Peyer's patch (tissue), 4 donors: ENCODE data around the gene NTRK2. TPM values are rescaled to one million over a fixed set of nuclear protein-coding genes. Genes with fewer than 3 reads are reported as not detected.

Experiments used
- DNase-seq, 3 donors: peaks; one replicate each; pipeline ENCODE4 v3.0.0-alpha.2; 2017 to 2019
- H3K27ac ChIP-seq, 4 donors: fragments of 200-600 bp; sonication (generic); one replicate each; pipeline ENCODE4 v1.5.1; 2016 to 2019
- H3K27me3 ChIP-seq, 2 donors: fragments of 200-600 bp; sonication (generic); one replicate each; pipeline ENCODE4 v1.5.1; 2019
- H3K36me3 ChIP-seq, 3 donors: fragments of 200-600 bp; sonication (generic); one replicate each; pipeline ENCODE4 v1.5.1; 2016 to 2019
- H3K4me1 ChIP-seq, 4 donors: fragments of 200-600 bp; sonication (generic); one replicate each; pipeline ENCODE4 v1.5.1; 2016 to 2019
- H3K4me3 ChIP-seq, 4 donors: fragments of 200-600 bp; sonication (generic); 1 replicate in 3 of 4; 2 replicates in 1 of 4; pipeline ENCODE4 v1.5.1; 2016 to 2019; ENCODE audit warnings: mild to moderate bottlenecking in 1 of 4
- H3K9me3 ChIP-seq, 4 donors: fragments of 200-600 bp; sonication (generic); one replicate each; pipeline ENCODE4 v1.5.1; 2016 to 2019; ENCODE audit warnings: mild to moderate bottlenecking in 1 of 4
- POLR2A ChIP-seq, 2 donors: fragments of 450-650 bp; IDR thresholded peaks; one replicate each; pipeline ENCODE4 v1.5.1; 2017; ENCODE audit warnings: antibody characterized with exemption in 2 of 2, mild to moderate bottlenecking in 2 of 2, moderate library complexity in 2 of 2
- total RNA-seq, 4 donors: library from RNA; depleted of rRNA; stranded (reverse); fragments of >200 nt; gene quantifications; one replicate each; pipeline ENCODE4 v1.1.0, GENCODE V29; 2016
- TF ChIP-seq, protein P1 (sequence below), 6 experiments: fragments of 450-650 bp in 4 of 6; fragments of 200-600 bp in 2 of 6; sonication (generic) in 1 of 6; IDR thresholded peaks; one replicate each; pipeline ENCODE4 v1.5.1; 2017 to 2019; ENCODE audit warnings: antibody characterized with exemption in 6 of 6, mild to moderate bottlenecking in 3 of 6, moderate library complexity in 1 of 6

Gene NTRK2
- 1 to 10 TPM in 2 of 4 donors, under 1 TPM in 2; 0.35 to 1.7 (median 0.84) TPM for total RNA-seq

DNA sequence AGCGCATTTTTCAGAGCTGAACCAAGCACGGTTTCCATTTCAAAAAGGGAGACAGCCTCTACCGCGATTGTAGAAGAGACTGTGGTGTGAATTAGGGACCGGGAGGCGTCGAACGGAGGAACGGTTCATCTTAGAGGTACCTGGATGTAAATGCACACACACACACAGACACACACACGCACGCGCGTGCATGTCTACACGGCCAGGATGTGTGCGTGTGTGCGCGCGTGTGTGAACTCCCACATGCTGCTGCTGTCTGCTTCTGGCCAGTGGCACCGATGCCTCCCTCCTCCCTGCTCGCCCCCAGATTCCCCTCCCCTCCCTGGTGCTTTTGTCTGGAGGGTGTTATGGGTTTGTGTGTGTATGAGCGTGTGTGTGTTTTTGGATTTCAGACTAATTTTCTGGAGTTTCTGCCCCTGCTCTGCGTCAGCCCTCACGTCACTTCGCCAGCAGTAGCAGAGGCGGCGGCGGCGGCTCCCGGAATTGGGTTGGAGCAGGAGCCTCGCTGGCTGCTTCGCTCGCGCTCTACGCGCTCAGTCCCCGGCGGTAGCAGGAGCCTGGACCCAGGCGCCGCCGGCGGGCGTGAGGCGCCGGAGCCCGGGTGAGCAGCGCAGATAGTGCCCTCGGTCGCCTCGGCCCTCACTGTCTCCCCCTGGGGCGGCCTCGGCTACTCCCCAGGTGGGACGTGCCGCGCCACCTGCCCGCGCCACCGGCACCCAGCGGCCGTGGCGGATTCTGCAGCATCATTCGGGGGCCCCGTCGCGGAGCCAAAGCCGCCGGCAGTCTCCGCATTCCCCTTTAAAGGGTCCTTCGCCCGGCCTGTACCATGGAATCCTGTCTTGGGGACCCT, at the start of gene NTRK2:
Gene NTRK2, plus strand, starts transcription at position 442 of the 850 bp plus-strand sequence. CDS start 1,020 bp downstream, outside the sequence.
- no peak for TF ChIP-seq POLR2A (IDR thresholded peaks at IDR 0.05)
- TF ChIP-seq, protein P1, sequence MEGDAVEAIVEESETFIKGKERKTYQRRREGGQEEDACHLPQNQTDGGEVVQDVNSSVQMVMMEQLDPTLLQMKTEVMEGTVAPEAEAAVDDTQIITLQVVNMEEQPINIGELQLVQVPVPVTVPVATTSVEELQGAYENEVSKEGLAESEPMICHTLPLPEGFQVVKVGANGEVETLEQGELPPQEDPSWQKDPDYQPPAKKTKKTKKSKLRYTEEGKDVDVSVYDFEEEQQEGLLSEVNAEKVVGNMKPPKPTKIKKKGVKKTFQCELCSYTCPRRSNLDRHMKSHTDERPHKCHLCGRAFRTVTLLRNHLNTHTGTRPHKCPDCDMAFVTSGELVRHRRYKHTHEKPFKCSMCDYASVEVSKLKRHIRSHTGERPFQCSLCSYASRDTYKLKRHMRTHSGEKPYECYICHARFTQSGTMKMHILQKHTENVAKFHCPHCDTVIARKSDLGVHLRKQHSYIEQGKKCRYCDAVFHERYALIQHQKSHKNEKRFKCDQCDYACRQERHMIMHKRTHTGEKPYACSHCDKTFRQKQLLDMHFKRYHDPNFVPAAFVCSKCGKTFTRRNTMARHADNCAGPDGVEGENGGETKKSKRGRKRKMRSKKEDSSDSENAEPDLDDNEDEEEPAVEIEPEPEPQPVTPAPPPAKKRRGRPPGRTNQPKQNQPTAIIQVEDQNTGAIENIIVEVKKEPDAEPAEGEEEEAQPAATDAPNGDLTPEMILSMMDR (IDR thresholded peaks at IDR 0.05), result no peak
- H3K36me3 ChIP-seq, result no peaks in the 10 kb centered on the region
- peaks cover 0 to 32% (median 0%) of the 10 kb centered on the region in 4 donors for H3K4me1 ChIP-seq
- DNase-seq, result no peak
- peak within 1 kb of the TSS in 1 of 4 donors; percentile 4 for H3K27ac ChIP-seq
- peak within 1 kb of the TSS; percentile 15 to 45 (median 30) for H3K4me3 ChIP-seq
- H3K9me3 ChIP-seq, result no peaks in the 10 kb centered on the region
- H3K27me3 ChIP-seq, result peaks cover 0 to 13% of the 10 kb centered on the region in 2 donors

DNA sequence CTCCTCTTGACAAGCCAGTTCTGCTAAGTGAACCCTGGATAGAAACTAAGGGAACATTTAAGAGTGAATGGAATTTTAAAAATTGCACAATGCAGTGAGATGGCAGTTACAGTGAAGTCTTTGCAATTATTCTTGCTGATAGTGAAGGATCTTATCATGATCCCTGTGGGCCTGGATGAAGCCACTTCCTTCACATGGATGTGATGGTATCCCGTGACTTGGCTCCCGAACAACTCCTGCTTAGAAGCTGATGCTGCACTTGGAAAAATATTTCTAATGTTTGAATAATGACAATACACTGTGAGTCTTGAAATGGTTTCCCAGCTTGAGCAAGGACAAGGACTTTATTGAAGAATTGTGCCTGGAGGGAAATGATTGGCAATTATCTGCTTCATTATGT, 49.2 kb upstream of the NTRK2 start:
- no peak overlapping the region for H3K27ac ChIP-seq
- no peak for DNase-seq

DNA sequence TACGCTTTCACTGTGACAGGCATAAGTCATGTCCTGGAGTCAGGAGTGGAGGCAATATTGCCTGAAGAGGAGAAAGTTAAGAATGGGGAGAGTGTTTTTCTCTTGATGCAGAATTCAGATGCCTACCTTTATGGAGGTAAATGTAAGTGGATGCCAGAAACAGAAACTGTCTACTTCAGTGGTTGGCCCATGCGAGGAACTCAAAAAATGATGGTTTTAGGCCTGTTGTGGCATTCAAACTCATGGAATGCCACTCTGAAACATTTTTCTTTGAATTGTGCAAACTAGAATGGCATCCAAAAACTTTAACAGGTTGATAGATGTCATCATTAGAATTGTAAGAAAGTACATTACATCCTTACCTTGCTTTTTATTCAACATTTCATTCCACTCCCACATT, 47.7 kb upstream of the NTRK2 start:
- Histone ChIP-seq H3K9me3 (no peaks in the 10 kb centered on the region), H3K27ac (no peak overlapping the region), H3K36me3 (no peaks in the 10 kb centered on the region), H3K4me1 (no peaks in the 10 kb centered on the region), H3K27me3 (no peaks in the 10 kb centered on the region), H3K4me3 (no peak overlapping the region)
- DNase-seq, result no peak
- TF ChIP-seq POLR2A (IDR thresholded peaks at IDR 0.05), result no peak

More for the DNA sequence above, 49.2 kb upstream of the NTRK2 start:
- Histone ChIP-seq H3K9me3 (no peaks in the 10 kb centered on the region), H3K4me1 (no peaks in the 10 kb centered on the region), H3K27me3 (no peaks in the 10 kb centered on the region), H3K4me3 (no peak overlapping the region), H3K36me3 (no peaks in the 10 kb centered on the region)
- TF ChIP-seq, protein P1 (IDR thresholded peaks at IDR 0.05), result no peak
- TF ChIP-seq POLR2A (IDR thresholded peaks at IDR 0.05), result no peak

DNA sequence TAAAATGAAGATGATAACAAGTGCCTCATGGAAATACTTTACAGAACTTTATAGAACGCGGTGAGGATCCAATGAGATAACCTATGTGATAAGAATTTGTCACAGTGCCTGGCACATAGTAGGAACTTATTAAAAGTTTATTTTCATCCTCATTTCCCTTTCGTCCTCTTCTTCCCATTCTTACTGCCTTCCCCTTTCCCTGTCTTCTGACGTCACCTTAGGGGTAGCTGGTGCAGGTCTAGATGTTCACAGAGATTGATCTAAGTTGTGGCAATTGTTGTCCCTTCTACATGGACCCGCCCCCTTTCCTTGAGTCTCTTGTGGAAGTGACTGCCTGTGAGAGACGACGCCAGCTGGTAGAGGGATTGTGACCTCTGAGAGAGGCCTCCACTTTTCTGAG, 46.5 kb upstream of the NTRK2 start:
- H3K27me3 ChIP-seq, result no peaks in the 10 kb centered on the region
- H3K9me3 ChIP-seq, result no peaks in the 10 kb centered on the region
- H3K36me3 ChIP-seq, result no peaks in the 10 kb centered on the region
- TF ChIP-seq POLR2A (IDR thresholded peaks at IDR 0.05), result no peak
- TF ChIP-seq, protein P1 (IDR thresholded peaks at IDR 0.05), result no peak
- no peak overlapping the region for H3K27ac ChIP-seq
- no peak overlapping the region for H3K4me3 ChIP-seq
- no peak for DNase-seq
- no peaks in the 10 kb centered on the region for H3K4me1 ChIP-seq

DNA sequence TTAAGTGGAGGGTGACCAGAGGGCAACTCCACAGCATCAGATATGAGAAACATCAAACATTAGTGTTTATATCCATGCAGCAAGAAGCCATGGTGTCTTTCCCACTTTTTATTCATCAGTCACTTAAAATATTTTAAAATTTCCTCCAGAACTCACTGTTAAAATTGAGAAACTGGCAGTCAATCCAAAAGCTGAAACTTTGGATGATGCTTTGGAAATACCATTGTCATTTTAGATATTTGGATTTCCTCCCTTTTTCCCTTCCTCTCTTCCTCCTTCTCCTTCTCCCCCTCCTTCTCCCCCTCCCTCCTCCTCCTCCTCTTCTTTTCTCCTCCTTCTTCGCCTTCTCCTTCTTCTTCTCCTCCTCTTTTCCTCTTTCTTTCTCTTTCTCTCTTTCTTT, 33.1 kb upstream of the NTRK2 start:
- Histone ChIP-seq H3K27ac (no peak overlapping the region), H3K4me1 (no peaks in the 10 kb centered on the region), H3K4me3 (no peak overlapping the region), H3K27me3 (no peaks in the 10 kb centered on the region), H3K36me3 (no peaks in the 10 kb centered on the region), H3K9me3 (no peaks in the 10 kb centered on the region)
- DNase-seq, result no peak
- TF ChIP-seq, protein P1 (IDR thresholded peaks at IDR 0.05), result no peak
- no peak for TF ChIP-seq POLR2A (IDR thresholded peaks at IDR 0.05)

DNA sequence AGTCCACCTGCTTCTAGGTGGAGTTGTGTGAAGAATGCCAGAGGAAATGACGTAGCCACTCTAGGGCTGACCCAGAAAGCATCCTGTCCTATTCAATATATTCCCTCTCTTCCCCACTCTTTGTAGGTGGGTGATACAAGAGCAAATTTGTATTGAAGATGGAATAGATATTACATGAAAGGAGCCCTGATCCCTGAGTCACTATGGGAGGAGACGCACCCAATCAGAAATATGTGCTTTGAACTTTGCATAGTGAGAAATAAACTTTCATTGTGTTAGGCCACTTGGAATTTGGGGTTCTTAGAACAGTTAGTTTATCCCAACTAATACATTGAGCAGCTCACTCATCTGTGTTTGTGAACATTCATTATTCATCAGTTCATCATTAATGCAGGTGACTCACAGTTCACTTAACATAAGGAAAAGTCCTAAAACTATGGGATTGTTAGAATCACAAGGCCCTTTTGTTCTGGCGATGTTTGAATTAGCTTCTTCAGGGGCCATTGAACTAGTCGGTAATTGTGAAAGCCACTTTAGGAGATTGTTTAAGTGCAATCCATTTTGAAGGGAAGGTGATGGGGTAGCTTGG, 26.9 kb upstream of the NTRK2 start:
- TF ChIP-seq, protein P1 (IDR thresholded peaks at IDR 0.05), result no peak
- TF ChIP-seq POLR2A (IDR thresholded peaks at IDR 0.05), result no peak
- no peak overlapping the region for H3K4me3 ChIP-seq
- H3K36me3 ChIP-seq, result no peaks in the 10 kb centered on the region
- no peak overlapping the region for H3K27ac ChIP-seq
- no peaks in the 10 kb centered on the region for H3K4me1 ChIP-seq
- no peak for DNase-seq
- H3K27me3 ChIP-seq, result no peaks in the 10 kb centered on the region
- H3K9me3 ChIP-seq, result no peaks in the 10 kb centered on the region
